Stimulated activated CD4-positive, alpha-beta T cell treated with anti-CD3 and anti-CD28 coated beads, Interleukin-4, amount 100 ng/mL, for 4 hours (primary cell): ENCODE results near the gene DPYD.

Experiments used
- DNase-seq, 2 experiments: peaks; one replicate each; pipeline ENCODE4 v3.0.0-alpha.2; 2020

Gene DPYD

DNA sequence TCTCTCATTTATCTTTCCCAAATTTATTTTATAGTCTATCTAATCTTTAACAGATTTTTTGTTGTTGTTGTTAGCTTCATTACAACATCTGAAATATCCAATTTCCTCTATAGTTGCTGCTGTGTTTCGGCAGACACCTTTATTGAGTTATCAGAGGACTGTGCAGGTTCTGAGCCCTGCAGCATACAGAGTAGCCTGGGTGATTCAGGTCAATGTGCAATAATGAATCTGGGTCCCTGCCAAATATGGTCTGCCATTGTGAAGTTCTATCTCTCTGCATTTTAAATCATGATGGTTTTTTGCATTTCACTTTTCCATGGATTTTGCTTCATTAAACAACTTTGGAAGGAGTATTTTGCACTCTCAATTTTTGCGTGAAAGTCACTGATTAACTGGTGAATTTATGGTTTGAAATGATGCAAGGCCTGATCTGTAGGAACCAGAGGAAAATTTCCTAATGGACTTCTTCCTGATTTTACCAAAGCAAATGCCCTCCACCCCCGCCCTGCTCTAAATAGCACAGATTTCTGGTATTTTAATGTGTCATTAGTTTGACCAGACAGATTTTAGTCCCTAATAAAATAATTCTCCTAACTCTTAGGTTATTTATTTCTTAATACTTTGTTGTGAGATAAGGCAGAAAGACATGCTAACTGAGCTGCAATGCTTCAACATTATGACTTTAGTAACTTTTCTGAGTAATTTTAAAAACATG is 797.0 kb downstream of the DPYD start:
- no peak for DNase-seq

DNA sequence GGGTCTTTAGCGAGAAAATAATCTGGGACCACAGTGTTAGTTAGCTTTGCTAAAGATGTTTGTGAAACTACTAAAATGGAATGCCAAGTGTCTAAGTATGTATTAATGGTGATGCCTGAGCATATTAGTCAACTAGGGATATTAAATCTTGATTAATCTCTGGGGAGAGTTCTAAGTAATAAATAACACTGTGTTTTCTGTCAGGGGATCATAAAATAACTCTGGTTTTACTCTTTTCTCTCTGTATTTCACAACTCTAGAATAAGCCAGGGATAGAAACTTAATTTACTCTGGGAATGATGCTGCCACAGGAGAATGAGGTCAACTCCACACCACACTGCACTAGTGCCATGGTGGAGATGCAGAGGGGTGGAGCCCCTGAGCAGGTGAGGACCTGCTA is 800.0 kb downstream of the DPYD start:
- no peak for DNase-seq

- DNase-seq, result no peak
These were observed 801.3 kb downstream of the DPYD start for GRCh38 chr1:97119260-97120158.

DNA sequence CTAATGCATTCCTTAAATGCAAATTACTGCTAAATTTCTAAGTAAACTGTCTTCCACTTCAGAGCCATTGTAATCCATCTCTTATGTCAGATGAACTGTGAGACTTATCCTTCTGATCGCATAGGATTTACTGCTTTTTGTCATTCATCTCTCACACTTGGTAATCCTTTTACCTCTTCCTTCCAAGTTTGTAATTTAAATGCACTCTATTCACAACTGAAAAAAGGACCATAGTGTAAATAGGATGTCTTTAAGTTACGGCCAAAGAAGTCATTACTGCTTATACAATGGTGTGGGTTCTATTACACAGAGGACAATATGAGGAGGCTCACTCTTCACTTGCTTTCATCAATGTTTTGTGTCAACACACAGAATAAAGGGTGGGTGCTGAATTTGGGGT is 806.0 kb downstream of the DPYD start:
- DNase-seq, result no peak

DNA sequence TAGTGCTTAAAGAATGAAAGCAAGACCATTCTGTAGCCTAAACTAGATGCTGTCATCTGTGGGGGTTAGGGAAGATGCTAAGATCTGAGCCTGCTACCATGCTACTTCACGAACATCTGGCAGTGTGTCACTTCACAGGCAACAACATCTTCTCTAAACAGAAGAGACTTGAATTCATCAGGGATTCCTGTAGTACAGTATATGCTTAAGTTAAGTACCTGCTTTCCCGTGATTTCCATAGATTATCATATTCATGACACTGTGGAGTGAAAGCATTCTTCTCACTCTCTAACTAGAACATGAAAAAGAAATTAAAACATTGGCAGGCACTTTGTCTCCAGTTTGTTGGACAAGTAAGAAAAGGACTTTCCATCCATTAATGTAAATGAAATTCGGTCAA is 808.4 kb downstream of the DPYD start:
- no peak for DNase-seq

GRCh38 chr1:97108179-97108578 is 812.7 kb downstream of the DPYD start:
- no peak for DNase-seq

DNA sequence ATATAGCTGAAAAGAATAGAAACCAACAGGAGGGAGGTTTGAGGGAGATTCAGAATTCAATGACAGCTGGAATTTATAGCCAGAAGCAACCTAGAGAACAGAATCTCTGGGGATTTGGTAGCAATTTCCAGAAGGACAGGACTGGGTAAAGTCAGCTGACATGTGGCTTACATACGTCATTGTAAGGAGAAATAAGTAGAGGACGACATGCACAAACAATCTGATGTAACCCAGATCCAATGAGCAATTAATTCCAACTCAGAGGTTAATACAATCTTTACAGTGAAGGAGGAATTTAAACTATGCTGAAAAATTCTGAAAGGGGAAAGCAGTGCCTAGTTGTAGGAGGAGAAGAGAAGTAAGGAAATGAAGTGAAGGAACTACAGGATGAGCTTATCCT is 815.3 kb downstream of the DPYD start:
- no peak for DNase-seq

- no peak for DNase-seq
These were observed 819.3 kb downstream of the DPYD start for GRCh38 chr1:97101509-97101908.

DNA sequence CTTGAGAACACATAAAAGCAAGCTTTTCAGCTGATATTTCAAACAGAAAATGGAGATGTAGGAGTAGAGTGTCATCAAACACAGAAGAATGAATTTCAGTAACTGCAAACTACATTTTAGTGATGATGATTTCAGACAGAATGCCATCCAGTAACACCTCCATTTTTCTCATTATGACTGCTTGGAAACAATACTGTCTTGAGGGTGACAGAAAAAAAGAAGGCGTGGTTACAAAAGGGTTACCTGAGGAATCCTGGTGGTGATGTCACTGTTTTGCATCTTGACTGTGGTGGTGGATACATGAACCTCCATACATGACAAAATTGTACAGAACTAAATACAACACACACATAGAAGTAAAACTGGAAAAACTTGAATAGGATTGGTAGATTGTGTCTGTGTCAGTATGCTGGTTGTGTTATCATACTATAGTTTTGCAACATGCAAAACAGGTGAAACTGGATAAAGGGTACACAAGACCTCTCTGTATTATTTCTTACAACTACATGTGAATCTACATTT is 823.4 kb downstream of the DPYD start:
- no peak for DNase-seq

DNA sequence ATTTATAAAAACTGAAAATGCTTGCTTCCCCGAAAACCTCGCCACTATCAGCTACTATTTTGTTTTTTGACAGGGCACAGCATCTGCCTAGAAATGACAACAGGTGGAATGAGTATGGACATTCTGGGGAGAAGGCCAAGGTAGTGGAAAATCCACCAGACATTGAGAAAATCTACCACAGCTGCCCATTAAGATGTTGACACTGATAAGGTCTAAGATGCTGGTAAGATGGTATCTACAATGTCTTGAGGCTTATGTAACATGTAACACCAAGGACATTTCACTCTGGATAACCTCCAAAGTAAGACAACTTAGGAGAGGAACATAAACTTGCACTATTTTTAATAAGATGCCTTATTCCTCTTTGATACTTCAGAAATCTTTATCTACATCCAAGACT is 825.1 kb downstream of the DPYD start:
- no peak for DNase-seq

DNA sequence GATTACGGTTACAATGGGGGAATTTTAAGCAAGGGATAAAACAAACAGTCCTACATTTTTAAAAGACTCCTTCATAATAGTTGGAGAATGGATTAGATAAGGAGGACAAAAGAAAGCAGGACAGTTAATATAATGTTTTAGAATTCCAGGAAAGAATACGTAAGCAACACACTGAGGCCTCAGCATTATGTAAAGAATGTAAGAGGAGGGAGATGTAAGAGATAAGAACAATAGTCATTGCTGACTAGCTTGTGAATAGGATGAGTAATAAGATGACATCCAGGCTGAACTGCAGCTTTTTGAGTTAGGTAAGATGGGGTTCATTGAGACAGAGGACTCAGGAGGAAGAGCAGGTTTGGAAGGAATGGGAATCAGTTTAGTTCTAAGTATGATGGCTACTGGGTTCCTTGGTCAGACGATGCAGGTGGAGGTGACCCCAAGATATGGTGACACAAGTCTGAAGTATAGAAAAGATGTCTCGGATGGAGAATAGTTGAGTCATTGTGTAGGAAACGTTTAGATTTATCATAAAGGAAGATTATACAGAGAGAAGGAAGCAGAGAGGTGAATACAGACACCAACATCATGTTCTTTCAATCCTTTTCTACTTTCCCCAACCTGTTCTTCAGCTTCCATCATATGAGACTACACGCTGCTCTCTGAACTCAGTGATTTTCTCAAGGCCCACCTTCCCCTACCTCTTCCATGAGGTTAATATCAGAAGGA is 826.4 kb downstream of the DPYD start:
- no peak for DNase-seq

GRCh38 chr1:97093741-97094140 is 827.1 kb downstream of the DPYD start:
- DNase-seq, result no peak

DNA sequence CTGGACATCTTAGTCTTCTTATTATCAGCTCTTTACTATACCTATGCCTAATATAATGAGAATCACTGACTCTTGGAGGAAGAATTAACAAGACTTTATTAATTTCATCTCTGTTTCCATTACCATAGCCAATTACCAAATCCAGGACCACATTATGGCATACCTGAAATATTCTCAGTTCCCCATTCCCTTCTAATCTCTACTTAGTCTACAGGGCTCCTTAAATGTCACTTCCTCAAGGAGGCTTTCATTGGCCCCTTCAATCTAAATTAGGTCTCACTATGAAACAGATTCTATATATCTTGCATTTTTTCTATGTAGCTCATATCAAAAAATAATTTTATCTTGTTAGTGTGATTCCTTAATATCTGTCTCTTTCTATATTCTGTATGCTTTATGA is 828.0 kb downstream of the DPYD start:
- DNase-seq, result no peak

DNA sequence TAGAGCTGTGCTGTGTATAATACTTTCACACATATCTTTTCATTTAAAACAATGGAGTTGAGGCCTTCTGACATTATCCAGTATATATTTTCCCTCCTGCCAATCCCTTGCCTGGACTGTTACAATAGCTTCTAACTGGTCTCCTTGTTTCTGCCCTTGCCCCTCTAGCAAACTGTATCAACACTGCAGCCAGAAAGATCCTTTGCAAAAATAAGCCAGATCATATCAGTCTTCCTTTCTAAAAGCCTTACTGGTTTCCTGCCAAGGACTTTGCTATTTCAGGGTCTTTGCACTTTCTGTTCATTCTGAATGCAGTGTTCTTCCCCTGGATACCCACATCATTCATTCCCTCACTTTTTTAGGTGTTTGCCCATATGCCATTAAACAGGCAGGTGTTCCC is 829.2 kb downstream of the DPYD start:
- no peak for DNase-seq

DNA sequence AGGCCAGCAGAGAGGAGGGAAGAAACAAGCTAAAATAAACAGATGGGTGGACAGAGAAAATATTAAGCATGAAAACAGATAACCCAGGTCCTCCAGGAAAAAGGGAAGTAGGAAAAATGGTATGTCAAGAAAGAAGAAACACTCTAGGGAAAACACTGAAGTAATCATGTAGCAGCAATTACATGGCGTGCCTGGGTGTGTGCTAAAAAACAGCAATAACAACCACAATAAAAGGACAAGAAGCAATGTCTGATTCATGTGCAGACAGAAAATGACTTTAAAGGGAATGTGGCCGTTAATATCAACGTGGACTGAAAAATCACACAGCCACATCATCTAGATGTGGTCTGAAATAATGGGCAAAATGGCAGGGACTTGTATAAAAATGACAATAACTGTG is 829.6 kb downstream of the DPYD start:
- no peak for DNase-seq

GRCh38 chr1:97090725-97091124 is 830.1 kb downstream of the DPYD start:
- DNase-seq, result no peak

DNA sequence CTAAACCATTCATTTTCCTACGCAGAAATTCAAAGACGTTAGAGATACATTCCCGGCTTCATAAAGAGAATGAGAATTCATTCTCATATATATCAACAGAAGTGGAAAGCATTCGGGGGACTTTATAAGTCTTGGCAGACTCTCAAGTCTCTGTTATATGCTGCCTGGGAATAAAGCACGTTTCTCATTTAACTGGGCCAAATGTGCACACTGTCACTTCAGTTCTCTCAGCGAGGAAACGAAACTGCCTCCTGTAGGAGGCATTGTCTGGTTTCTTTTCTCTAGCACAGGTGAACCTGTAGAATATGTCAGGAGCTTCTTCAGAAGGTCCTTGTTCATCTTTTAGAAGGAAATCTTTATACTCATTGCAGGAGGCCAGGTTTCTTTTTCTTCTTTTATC is 831.7 kb downstream of the DPYD start:
- no peak for DNase-seq

GRCh38 chr1:97088391-97088790 is 832.4 kb downstream of the DPYD start:
- no peak for DNase-seq

- DNase-seq, result no peak
These were observed 836.3 kb downstream of the DPYD start for GRCh38 chr1:97084546-97084945.

GRCh38 chr1:97082160-97082848 is 838.5 kb downstream of the DPYD start:
- no peak for DNase-seq

GRCh38 chr1:97078872-97079271 is 842.0 kb downstream of the DPYD start:
- DNase-seq, result no peak

DNA sequence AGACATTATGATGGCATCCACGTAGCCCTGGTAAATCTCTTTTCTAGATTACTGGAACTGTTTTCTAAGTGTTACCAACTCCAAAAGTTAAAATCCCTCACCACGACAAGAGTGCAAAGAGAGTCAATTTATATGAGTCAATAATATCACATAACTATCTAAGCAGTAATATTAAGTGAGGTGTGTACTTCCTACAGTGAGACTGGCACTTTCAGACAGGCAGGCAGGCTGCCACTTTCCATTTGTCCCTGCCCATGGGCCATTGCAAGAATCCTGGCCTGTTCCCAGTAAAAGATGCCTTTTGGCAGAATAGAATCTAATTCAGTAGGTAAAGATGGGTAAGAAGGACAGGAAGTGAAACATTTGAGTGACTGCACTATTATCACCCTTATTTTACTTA is 843.6 kb downstream of the DPYD start:
- DNase-seq, result no peak

- no peak for DNase-seq
These were observed 846.1 kb downstream of the DPYD start for GRCh38 chr1:97074771-97075170.
